Astrocyte of the spinal cord (primary cell): ENCODE measurements around the gene PGP.

Experiments used
- DNase-seq: peaks from one replicate; pipeline ENCODE4 v3.0.0; 2011; ENCODE audit warnings: low read depth, low spot score
- H3K4me3 ChIP-seq: 2 replicates; pipeline ENCODE4 v1.5.1; 2011; ENCODE audit warnings: low read depth, mild to moderate bottlenecking, low read length, moderate library complexity
- in situ Hi-C: cut with HindIII; loops from 2 replicates; pipeline ENCODE4 v1.10.0; 2017; ENCODE audit warnings: low sequenced_read_pairs
- TF ChIP-seq, protein P1 (sequence below): IDR thresholded peaks from 2 replicates; pipeline ENCODE4 v1.5.1; 2012; ENCODE audit warnings: low read depth, mild to moderate bottlenecking, low read length, inconsistent platforms

The PGP gene

DNA sequence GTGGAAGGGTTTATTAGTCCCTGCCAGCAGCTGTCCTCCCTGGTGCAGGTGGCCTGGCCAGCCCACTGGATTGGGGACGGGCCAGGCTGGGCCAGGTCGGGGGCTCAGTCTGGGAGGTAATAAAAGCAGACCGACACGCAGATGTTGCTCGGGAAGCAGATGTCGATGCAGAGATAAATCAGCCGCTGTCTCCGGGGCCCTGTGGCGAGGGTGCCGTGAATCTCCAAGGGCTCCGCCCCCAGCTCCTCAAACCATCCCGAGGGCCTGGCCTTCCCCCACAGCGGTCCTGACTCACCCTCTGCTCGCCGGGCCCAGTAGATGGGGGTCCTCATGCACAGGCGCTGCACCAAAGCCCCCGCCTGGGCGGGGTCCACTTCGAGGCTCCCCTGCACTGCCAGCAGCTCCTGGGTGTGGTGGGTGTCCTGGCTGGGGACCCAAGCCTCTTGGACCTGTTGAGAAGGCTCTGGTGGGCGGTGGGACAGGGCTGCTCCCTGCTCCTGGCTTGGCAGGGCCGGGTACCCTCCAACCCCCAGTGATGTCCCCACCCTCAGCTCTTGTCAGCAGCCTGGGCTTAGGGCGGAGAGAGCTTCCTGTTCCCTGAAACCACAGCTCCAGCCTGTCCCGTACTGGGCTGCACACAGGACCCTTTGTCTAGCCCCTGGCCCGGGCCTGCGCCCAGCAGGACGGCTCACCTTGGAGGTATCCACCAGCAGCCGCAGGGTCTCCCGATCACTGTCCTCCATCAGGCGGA, 5.2 kb downstream of the PGP start:
- no peak for DNase-seq
- TF ChIP-seq, protein P1, sequence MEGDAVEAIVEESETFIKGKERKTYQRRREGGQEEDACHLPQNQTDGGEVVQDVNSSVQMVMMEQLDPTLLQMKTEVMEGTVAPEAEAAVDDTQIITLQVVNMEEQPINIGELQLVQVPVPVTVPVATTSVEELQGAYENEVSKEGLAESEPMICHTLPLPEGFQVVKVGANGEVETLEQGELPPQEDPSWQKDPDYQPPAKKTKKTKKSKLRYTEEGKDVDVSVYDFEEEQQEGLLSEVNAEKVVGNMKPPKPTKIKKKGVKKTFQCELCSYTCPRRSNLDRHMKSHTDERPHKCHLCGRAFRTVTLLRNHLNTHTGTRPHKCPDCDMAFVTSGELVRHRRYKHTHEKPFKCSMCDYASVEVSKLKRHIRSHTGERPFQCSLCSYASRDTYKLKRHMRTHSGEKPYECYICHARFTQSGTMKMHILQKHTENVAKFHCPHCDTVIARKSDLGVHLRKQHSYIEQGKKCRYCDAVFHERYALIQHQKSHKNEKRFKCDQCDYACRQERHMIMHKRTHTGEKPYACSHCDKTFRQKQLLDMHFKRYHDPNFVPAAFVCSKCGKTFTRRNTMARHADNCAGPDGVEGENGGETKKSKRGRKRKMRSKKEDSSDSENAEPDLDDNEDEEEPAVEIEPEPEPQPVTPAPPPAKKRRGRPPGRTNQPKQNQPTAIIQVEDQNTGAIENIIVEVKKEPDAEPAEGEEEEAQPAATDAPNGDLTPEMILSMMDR = no peak
- no peak overlapping the region for H3K4me3 ChIP-seq
- in situ Hi-C loops = no loop called here

DNA sequence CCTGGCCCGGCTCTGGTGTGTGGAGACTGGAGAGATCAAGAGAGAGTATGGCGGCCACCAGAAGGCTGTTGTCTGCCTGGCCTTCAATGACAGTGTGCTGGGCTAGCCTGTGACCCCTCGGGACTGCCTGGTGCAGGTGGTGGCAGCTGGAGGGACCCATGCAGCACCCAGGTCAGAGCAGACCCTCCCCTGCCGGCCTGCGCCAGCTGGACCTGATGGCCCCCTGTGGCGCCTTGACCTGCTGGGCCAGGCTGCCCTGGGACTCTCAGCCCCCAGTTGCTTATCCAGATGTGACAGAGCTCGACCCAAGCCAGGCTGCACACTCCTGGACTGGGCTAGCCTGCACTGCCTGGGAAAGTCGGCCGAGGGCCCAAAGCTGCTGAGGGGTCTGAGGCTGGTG, 5.9 kb downstream of the PGP start:
- TF ChIP-seq, protein P1 = no peak
- no peak overlapping the region for H3K4me3 ChIP-seq
- DNase-seq = no peak
- in situ Hi-C loops = no loop called here

DNA sequence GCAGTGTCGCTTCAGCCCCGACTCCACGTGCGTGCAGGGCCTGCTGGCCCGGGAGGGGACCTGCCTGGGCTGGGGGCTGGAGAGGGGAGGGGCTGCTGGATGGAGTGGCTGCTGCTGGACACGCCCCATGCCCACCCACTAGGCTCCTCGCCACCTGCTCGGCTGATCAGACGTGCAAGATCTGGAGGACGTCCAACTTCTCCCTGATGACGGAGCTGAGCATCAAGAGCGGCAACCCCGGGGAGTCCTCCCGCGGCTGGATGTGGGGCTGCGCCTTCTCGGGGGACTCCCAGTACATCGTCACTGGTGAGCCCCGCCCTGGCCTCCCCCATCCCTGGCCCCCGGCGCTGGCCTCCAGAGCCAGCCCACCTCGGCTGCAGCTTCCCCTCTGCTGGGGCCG, 6.3 kb downstream of the PGP start:
- DNase-seq = no peak
- TF ChIP-seq, protein P1 = no peak
- no peak overlapping the region for H3K4me3 ChIP-seq
- in situ Hi-C loops = no loop called here

DNA sequence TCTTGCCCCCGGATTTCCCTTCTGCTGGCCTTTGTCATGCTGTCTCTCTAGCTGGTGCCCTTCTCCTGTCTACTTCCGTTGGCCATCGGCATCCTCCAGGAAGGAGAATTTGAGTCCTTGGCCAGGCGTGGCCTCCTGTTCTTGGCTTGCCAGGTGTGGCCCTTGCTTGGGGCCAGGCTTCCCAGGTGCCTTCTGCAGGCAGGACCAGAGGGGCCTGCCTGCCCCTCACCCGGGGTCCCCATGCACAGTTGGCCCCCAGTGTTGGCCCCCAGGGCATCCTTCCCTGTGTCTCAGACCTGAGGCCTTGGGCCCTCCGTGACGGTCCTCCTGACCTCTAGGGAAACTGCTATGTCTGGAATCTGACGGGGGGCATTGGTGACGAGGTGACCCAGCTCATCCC, 6.8 kb downstream of the PGP start:
- DNase-seq = no peak
- in situ Hi-C loops = no loop called here
- no peak overlapping the region for H3K4me3 ChIP-seq
- TF ChIP-seq, protein P1 = no peak

DNA sequence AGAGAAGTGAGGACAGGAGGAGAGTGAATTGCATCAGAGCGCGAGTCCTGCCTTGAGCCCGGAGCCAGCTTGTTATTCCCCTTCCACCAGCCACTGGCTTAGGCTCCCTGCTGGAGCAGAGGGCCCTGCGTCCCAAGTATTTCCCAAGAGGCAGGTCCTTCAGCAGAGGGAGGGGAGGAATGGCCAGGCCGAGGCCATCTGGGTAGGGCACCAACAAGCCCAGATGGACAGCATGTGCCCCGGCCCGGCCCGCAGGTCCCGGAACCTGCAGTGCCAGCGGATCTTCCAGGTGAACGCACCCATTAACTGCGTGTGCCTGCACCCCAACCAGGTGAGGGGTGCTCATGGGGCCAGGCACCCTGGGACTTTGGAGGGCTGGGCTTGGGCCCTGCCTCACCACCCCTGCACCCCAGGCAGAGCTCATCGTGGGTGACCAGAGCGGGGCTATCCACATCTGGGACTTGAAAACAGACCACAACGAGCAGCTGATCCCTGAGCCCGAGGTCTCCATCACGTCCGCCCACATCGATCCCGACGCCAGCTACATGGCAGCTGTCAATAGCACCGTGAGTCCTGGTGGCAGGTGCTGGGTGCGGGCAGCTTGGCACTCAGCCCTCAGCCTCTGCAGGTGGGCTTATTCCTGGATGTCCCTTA, 7.7 kb downstream of the PGP start:
- TF ChIP-seq, protein P1 = no peak
- H3K4me3 ChIP-seq = no peak overlapping the region
- DNase-seq = no peak
- in situ Hi-C loops = no loop called here

DNA sequence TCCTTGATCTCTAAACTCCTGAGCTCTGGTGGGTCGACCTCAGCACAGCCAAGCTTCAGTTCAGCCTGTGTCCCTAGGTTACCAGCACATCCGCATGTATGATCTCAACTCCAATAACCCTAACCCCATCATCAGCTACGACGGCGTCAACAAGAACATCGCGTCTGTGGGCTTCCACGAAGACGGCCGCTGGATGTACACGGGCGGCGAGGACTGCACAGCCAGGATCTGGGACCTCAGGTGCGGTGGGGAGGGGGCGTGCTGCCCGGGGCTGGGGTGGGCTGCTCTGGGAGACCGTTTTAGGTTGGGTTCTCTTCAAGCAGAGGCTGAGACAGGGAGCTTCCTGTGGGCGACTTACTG, 8.2 kb downstream of the PGP start:
- in situ Hi-C loops = no loop called here
- peak overlapping the region; percentile 80 for H3K4me3 ChIP-seq
- TF ChIP-seq, protein P1 = no peak
- no peak for DNase-seq
